Prostate gland (tissue), 2 donors: ENCODE results near the gene PDE9A. TPM values are rescaled to one million over a fixed set of nuclear protein-coding genes. Genes with fewer than 3 reads are reported as not detected.
"Not testable (repeated sequence)": the region's sequence is repeated elsewhere in the genome, so short reads cannot be mapped to it uniquely, and the experiment has no call there.

Experiments used
- DNase-seq: peaks from one replicate; pipeline ENCODE4 v3.0.0-alpha.2; 2019; ENCODE audit warnings: low spot score
- H3K27ac ChIP-seq, 2 donors: fragments of 200-600 bp; sonication (generic); 2 replicates each; pipeline ENCODE4 v1.5.1; 2017 to 2019
- H3K27me3 ChIP-seq: fragments of 200-600 bp; sonication (generic); replicated peaks from 2 replicates; pipeline ENCODE4 v1.5.1; 2019; ENCODE audit not compliant: insufficient read depth
- H3K36me3 ChIP-seq, 2 donors: fragments of 200-600 bp; sonication (generic); 1 replicate in 1 of 2; 2 replicates in 1 of 2; pipeline versions ENCODE4 v1.5.1 to v1.8.1; 2017 to 2019
- H3K4me1 ChIP-seq: fragments of 200-600 bp; sonication (generic); replicated peaks from 2 replicates; pipeline ENCODE4 v1.5.1; 2019
- H3K4me3 ChIP-seq, 2 donors: fragments of 200-600 bp; sonication (generic); 2 replicates each; pipeline ENCODE4 v1.5.1; 2017 to 2019
- H3K9me3 ChIP-seq: fragments of 200-600 bp; sonication (generic); 2 replicates; pipeline ENCODE4 v1.5.1; 2017
- CTCF ChIP-seq, 4 experiments: fragments of 200-600 bp in 2 of 4; fragments of 450-650 bp in 2 of 4; sonication (generic) in 2 of 4; IDR thresholded peaks; 1 replicate in 3 of 4; 2 replicates in 1 of 4; pipeline ENCODE4 v1.5.1; 2016 to 2019; ENCODE audit warnings: antibody characterized with exemption in 4 of 4, mild to moderate bottlenecking in 2 of 4, moderate library complexity in 2 of 4
- POLR2A ChIP-seq: fragments of 450-650 bp; IDR thresholded peaks from one replicate; pipeline ENCODE4 v1.6.1; 2016; ENCODE audit warnings: antibody characterized with exemption, mild to moderate bottlenecking
- POLR2AphosphoS5 ChIP-seq: sonication (generic); formaldehyde crosslinking; IDR thresholded peaks from one replicate; pipeline ENCODE4 v1.6.1; 2017; ENCODE audit warnings: antibody characterized with exemption
- WGBS: methylation state at CpG from one replicate; pipeline ENCODE4 v1.1.5; 2018; 5-methylcytosine and 5-hydroxymethylcytosine counted together
- intact Hi-C: fragments of 100-400 bp; cut with DNase I; formaldehyde crosslinking; loops from one replicate; pipeline ENCODE4 v1.14.2; 2022
- total RNA-seq, 2 donors: library from RNA; depleted of rRNA; stranded (reverse); fragments of >200 nt; gene quantifications; one replicate each; pipeline ENCODE4 v1.1.0, GENCODE V29; 2016

PDE9A gene
- total RNA-seq, 2 donors from 2014 or later, result 80.0 to 93.6 TPM

- no peak overlapping the region for H3K27ac ChIP-seq
- intact Hi-C loops, result no loop called here
- TF ChIP-seq POLR2A (no peak), CTCF (IDR thresholded peaks at IDR 0.05) (no peak), POLR2AphosphoS5 (no peak)
Measured at GRCh38 chr21:42623694-42624093, 29.7 kb upstream of the PDE9A start.

GRCh38 chr21:42624095-42624790 lies 29.2 kb upstream of the PDE9A start:
- intact Hi-C loops, result no loop called here
- no peaks in the 10 kb centered on the region for H3K4me1 ChIP-seq
- TF ChIP-seq POLR2A (no peak), POLR2AphosphoS5 (no peak), CTCF (IDR thresholded peaks at IDR 0.05) (no peak)
- H3K27me3 ChIP-seq, result no peaks in the 10 kb centered on the region
- DNase-seq, result no peak
- WGBS, result 56% methylated on average over 13 of the region's 13 CpGs
- H3K9me3 ChIP-seq, result no peaks in the 10 kb centered on the region
- H3K4me3 ChIP-seq, result no peak overlapping the region
- no peaks in the 10 kb centered on the region for H3K36me3 ChIP-seq
- H3K27ac ChIP-seq, result no peak overlapping the region

More at GRCh38 chr21:42623694-42624093, 29.7 kb upstream of the PDE9A start:
- H3K9me3 ChIP-seq, result no peaks in the 10 kb centered on the region
- H3K4me1 ChIP-seq, result no peaks in the 10 kb centered on the region
- no peak overlapping the region for H3K4me3 ChIP-seq
- DNase-seq, result no peak
- 88% methylated on average over 7 of the region's 7 CpGs for WGBS
- no peaks in the 10 kb centered on the region for H3K27me3 ChIP-seq
- H3K36me3 ChIP-seq, result no peaks in the 10 kb centered on the region

GRCh38 chr21:42624936-42625335 lies 28.5 kb upstream of the PDE9A start:
- Histone ChIP-seq H3K36me3 (no peaks in the 10 kb centered on the region), H3K9me3 (no peaks in the 10 kb centered on the region), H3K27ac (no peak overlapping the region), H3K4me3 (no peak overlapping the region), H3K4me1 (no peaks in the 10 kb centered on the region), H3K27me3 (no peaks in the 10 kb centered on the region)
- no peak for DNase-seq
- TF ChIP-seq POLR2AphosphoS5 (no peak), CTCF (IDR thresholded peaks at IDR 0.05) (no peak), POLR2A (no peak)
- intact Hi-C loops, result no loop called here
- WGBS, result 71% methylated on average over 6 of the region's 6 CpGs

- no peak overlapping the region for H3K4me3 ChIP-seq
- no peak for TF ChIP-seq CTCF (IDR thresholded peaks at IDR 0.05)
- no peak for TF ChIP-seq POLR2A
- TF ChIP-seq POLR2AphosphoS5, result no peak
- no peaks in the 10 kb centered on the region for H3K4me1 ChIP-seq
- H3K27me3 ChIP-seq, result no peaks in the 10 kb centered on the region
- no peak for DNase-seq
- no peaks in the 10 kb centered on the region for H3K36me3 ChIP-seq
- no peak overlapping the region for H3K27ac ChIP-seq
- 87% methylated on average over 14 of the region's 14 CpGs for WGBS
- no peaks in the 10 kb centered on the region for H3K9me3 ChIP-seq
- intact Hi-C loops, result no loop called here
Measured at GRCh38 chr21:42626171-42626570, 27.2 kb upstream of the PDE9A start.

GRCh38 chr21:42627527-42628289 lies 25.7 kb upstream of the PDE9A start:
- Histone ChIP-seq H3K9me3 (no peaks in the 10 kb centered on the region), H3K36me3 (no peaks in the 10 kb centered on the region)
- intact Hi-C loops, result no loop called here

GRCh38 chr21:42628466-42629061 lies 24.9 kb upstream of the PDE9A start:
- WGBS, result 86% methylated on average over 2 of the region's 2 CpGs
- H3K36me3 ChIP-seq, H3K27ac ChIP-seq, H3K9me3 ChIP-seq, H3K4me3 ChIP-seq, H3K27me3 ChIP-seq, DNase-seq, H3K4me1 ChIP-seq, intact Hi-C loops: not testable (repeated sequence)

More at GRCh38 chr21:42627527-42628289, 25.7 kb upstream of the PDE9A start:
- no peak overlapping the region for H3K4me3 ChIP-seq
- TF ChIP-seq POLR2AphosphoS5, result no peak
- no peak for TF ChIP-seq POLR2A
- no peak for TF ChIP-seq CTCF (IDR thresholded peaks at IDR 0.05)
- H3K4me1 ChIP-seq, result no peaks in the 10 kb centered on the region
- no peak for DNase-seq
- WGBS, result 74% methylated on average over 15 of the region's 15 CpGs
- H3K27ac ChIP-seq, result no peak overlapping the region
- no peaks in the 10 kb centered on the region for H3K27me3 ChIP-seq
